HG02852 (cell line): ENCODE data around the gene ANKRD44.
"Not testable (repeated sequence)": the region's sequence is repeated elsewhere in the genome, so short reads cannot be mapped to it uniquely, and the experiment has no call there.

ENCODE experiments used
- ATAC-seq: cut with Tn5 transposase; IDR thresholded peaks from one replicate; pipeline ENCODE4 v1.9.1; 2021; ENCODE audit warnings: mild to moderate bottlenecking, moderate library complexity; ENCODE audit not compliant: unreplicated experiment

ANKRD44 gene

GRCh38 chr2:197241153-197241552 lies 69.4 kb downstream of the ANKRD44 start:
- ATAC-seq, result no peak

DNA sequence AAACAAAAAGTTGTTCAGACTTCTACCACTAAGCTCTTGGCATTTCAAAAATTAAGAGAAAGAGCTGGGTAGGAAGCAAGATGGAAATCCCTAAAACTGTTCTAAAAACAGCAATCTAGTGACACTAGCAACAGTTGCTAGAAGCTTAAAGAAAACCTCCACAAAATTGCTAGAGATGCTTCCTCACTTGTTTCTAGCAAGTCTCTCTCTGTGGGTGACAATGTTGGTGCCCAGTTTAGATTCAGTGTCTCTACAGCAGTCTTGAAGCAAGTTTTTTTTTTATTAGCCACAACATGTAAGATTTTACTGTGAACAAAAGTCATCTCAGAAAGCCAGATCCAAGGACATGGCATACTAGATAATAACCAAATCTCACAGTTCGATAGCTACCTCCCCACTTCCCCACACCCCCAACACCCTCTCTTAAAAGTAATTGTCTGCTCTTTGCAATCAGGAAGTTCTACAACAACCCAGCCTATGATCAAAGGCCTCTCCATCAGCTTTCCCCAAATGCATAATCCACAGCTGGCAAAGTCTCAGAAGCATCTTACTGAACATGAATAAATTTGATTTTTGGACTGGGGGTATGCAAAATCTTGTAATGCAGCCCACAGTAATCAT lies 70.0 kb downstream of the ANKRD44 start:
- ATAC-seq, result no peak

GRCh38 chr2:197240018-197240417 lies 70.6 kb downstream of the ANKRD44 start:
- not testable (repeated sequence) for ATAC-seq

GRCh38 chr2:197239434-197239833 lies 71.1 kb downstream of the ANKRD44 start:
- ATAC-seq, result peak; percentile 64

DNA sequence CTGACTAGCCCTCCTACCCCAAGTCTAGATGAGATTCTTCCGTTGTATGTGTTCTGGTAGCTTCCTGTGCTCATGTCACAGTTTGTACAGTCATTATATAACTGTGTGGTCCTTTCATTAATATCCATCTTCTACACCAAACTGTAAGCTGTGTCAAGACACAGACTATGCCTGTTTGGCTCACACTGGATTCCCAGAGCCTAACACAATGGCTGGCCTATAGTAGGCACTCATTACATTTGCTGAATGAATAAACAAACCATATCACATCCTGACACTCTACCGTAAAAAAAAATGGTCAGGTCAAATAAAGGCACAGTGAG lies 72.6 kb downstream of the ANKRD44 start:
- peak; percentile 63 for ATAC-seq

DNA sequence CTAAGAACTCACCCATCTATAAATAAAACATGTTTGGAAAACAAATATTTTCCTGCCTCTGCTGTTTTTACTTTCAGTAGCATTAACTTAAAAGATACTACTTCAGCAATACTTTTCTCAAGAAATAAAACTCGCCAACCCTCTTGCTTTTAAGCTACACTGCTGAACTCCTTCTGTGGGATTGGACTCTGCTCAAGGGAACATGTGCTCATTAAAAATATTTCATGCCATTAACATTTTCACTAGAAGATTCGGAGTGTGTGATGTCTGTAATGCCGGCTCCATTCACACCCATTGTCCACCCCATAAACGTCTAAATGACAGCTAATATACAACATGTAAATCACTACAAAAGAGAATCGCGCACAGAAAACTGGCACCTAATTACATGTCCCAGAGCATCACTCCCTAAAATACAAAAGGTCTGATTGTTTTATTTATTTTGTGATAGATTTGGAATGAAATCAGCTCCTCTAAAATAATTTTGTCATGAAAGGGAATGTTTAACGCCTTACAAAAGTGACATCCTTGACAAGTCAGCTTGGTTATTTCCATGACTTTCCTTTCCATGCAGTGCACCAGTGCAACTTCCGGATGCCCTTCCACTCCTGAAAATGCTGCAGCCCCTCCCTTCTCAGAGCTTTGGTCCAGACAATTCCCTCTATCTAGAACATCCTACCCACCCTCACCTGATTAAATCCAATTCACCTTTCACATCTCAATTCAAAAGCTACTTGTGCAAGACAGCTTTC lies 73.1 kb downstream of the ANKRD44 start:
- ATAC-seq, result no peak

DNA sequence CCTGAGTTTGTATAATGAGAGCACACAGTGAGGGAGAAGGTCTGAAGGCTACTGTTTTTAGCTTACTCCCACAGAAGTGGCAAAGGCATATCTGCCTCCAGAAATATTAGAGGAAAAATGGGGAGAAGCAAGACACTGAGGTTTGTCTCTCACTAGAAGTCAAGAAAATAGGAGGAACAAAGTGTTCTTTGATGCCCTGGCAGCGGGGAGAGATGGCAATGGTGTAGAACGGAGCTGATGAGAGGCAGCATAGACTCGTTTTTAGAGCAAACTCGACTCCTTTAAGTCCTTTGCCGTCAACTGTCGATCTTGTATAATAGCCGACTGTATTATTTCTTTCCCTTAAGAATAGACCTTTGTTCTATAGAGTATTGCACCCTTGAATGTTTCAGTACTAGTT lies 73.8 kb downstream of the ANKRD44 start:
- ATAC-seq, result no peak

DNA sequence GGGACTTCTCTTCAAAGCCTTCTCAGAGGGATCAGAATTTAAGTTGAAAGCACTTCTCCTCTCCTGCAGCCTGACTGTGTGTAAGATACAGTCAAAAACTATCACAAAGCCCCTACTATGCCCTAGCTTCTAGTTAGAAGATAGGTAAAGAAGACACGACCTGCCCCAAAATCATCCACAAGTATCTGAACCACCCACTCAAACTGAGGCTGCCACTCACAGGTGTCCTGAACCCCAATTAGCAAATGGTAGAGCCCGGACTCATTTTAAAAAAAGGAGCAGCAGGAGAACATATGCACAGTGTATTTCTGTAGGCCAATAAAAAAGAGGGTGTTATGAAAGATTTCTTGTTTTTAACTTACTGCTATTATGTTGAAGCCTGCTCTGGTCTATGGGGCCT lies 74.4 kb downstream of the ANKRD44 start:
- ATAC-seq, result no peak

GRCh38 chr2:197235711-197236110 lies 74.9 kb downstream of the ANKRD44 start:
- ATAC-seq, result no peak

DNA sequence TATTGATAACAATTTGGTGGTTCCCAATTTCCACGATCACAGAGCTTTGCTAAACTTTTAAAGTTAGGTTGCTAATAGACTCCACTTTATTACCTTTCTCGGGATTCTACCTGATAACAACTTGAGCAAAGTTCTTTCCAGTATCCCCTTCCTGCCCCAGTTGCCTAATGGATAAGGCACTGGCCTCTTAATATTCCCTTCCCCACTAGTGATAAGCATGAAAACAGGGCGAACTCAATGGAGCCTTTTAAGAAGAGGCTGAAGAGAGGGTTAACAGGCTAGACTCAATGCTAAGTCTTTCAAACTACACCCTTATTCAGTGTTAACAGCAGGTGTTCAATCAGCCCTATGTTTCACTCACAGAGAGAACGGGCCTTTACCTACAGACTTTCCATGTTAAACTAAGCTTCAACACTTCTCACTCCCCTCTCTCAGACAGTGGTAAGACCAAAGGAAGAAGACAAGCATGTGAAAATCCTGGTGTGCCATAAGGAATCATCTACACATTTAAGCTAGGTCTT lies 75.8 kb downstream of the ANKRD44 start:
- ATAC-seq, result no peak

DNA sequence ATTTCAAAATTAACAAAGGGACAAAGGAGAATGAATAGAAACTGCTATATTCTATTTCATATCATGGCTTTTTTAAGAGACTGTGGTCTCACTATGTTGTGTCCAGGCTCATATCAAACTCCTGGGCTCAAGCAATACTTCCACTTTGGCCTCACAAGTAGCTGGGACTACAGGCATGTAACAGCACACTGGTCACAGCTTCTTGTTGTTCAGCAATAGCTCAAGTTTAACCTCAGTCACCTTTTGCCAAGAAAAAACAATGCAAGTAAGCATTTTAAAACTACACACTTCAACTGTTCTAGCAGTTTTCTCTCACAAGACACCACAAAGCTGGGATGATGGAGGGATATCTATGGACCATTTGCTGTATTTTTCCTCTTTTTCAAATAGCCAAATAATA lies 77.1 kb downstream of the ANKRD44 start:
- no peak for ATAC-seq

DNA sequence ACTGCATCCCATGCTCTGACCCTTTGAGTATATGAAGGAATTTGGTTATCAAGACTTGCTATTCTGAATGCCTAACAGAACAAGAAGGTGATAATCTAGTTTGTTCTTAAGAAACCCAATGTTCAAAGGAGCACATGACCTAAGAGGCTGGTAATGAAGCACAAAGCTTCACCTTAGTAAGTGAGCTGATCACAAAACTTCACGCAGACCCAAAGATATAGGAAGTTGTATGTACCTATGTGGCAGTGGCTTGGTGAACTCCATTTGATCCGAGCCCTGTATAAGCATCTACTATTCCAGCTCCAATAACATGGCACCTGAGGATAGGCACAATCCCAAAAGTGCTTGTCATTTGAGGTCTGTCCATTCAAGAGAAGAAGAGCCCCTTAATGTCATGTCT lies 78.6 kb downstream of the ANKRD44 start:
- no peak for ATAC-seq

DNA sequence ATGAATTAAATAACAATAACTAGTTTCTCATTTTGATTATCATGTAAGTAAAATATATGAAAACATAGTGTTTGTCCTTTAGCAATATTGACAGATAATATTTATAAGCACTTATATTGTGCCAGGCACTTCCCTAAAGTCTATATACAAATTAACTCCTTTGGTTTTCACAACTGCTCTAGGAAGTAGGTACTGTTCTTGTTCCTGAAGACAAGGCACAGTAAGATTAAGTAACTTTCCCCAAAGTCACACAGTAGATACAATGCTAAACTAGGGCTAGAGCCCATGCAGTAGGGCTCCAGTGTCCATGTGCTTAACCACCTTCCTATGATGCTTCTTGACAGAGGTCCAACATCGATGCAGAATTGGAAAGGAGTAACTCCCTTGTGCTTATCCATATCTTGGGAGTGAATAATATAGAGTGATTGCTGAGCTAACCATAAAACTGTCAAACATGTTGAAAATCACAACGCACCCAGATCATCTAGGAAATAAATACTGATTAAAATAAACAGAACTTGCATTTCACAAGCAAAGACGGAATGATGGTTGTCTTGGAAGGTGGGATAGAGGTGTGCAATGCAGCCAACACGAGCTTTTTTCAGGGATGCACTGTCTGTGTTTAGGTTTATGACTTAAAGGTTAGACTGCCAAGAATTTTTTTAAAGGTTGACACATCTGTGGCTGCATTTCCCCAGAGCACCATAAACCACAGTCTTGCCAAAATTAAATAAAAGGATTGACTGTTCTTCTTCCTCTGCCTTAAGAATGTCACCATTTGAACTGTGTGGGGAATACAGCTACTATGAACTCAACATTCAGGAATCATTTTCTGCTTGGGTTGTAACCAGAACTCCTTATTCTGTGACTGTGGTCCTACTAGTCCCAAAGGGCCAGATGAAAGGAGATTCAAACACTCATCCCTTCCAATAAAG lies 80.8 kb downstream of the ANKRD44 start:
- no peak for ATAC-seq

- ATAC-seq, result no peak
Observed at GRCh38 chr2:197223451-197223850, 87.1 kb downstream of the ANKRD44 start.

DNA sequence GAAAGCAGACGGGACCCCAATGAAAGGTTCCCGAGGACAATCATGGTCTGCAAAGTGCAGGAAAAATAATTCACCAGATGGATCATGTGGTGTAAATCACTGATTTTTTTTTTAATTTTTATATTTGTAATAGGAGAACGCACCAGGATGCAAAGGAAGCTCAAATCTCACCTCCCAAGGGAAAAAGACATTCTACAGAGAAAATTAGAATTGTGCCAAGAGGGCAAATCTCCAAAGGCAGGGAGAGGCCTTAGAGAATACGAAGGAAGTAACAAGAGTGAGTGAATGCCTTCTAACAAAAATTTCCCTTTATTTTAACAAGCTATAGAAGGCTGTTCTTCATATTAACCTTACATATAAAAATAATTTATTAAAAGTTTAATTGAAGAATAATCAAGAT lies 90.9 kb downstream of the ANKRD44 start:
- ATAC-seq, result no peak

GRCh38 chr2:197217541-197217940 lies 93.0 kb downstream of the ANKRD44 start:
- ATAC-seq, result no peak

DNA sequence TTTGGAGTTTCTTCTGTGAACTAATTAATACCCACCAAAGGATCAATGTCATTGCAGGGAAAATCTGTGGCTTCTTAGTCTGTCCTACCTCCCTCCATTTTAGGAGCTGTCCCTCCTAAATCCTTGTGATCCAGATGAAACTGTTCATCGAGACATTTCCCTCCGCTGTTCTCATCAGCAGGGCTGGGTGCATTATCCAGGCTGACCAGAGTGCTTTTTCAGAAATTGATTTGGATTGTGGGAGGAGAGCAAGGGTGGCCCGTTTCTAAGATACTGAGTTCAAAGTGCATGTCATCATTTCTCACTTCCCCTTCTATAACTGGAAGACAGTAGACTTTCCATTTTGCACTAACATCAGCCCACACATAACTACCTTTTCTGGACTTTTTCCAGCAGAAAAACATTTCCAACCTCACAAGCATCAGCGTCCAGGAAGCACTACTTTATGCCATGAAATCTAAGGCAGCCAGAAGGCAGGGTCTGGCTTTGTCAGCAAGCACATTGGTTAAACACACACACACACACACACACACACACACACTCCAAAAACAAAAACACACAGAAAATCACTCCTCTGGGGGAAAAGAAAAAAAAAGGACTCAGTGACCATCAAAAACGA lies 94.1 kb downstream of the ANKRD44 start:
- peak; percentile 66 for ATAC-seq

DNA sequence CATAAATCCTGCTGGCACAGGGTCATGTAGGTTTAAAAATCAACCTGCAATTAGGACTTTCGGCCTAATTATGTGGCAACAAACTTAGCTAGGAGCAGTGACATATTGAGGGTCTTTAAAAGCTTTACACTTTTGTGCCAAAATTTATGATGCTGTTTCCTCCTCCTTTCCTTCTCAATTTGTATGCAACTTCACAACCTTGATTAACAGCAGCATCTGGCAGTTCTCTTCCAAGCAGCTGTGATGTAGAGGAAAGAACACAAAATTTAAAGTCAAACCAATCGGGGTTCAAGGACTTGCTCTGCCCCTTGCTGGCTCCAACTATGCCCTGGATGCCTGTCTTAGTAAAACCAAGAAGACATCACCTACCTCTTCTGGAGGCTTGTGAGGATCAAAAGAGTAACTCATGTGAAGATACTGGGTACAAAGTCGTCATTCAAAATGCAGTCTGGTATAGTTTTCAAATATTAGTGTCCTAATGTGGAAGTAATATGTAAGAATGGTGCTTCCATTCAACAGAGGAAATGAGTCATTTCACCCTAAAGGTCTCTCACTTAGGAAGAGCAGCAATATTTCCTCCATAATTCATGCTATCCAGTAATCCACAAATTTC lies 94.7 kb downstream of the ANKRD44 start:
- peak; percentile 39 for ATAC-seq

DNA sequence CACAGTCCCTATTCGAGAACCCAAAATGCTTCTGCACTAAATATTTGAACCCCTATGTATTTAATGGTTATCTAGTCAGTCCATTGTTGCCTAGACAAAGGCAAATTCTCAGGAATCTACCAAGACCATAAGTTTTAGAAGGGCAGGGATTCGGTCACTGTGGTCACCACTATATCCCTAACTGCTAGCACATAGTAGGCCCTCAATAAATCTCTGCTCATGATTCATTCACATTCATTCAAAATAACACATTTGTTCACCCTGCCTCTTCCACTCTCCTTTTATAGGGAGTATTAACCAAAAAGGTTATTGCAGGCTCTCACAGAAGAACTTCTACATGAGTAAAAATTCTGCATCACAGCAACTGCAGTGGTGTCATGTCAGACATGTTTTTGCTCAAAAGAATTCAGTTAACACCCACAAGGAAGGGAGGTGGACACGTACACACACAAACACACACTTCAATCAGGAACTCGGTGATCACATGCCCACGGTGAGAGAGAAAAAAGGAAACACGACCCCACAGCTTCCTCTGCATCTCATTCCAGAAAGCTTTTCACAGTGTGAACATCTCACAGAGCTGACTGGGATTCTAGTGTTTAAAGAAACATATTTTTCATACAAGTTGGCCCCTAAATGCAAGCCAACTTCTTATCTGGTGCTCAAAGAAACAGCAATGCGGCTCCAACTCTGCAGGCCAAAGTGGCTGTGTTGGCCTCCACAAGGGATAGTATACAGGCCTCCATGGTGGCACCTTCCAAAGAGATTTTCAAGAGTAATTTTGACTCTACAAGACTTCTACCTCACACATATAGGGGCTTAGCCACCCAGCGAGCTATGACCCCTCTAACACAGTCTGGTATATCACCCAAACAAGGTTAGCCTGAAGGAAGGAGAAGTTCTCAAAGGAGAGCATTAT lies 98.0 kb downstream of the ANKRD44 start:
- no peak for ATAC-seq
